HEK293 (cell line): ENCODE data around the gene OTP.

ENCODE experiments used
- BCL11B ChIP-seq: fragments of 450-650 bp; formaldehyde crosslinking; IDR thresholded peaks from 2 replicates; pipeline ENCODE4 v1.5.1; 2016; ENCODE audit warnings: low read depth, missing biosample characterization, missing genetic modification characterization
- GFI1B ChIP-seq: fragments of 450-650 bp; formaldehyde crosslinking; IDR thresholded peaks from 2 replicates; pipeline ENCODE4 v1.5.1; 2016; ENCODE audit warnings: missing biosample characterization, missing genetic modification characterization
- SETDB1 ChIP-seq: IDR thresholded peaks from one replicate; pipeline ENCODE4 v1.6.1; 2017; ENCODE audit warnings: mild to moderate bottlenecking, low read length, moderate library complexity, mixed read lengths; ENCODE audit not compliant: insufficient read length
- ZBTB8A ChIP-seq: fragments of 450-650 bp; formaldehyde crosslinking; IDR thresholded peaks from 2 replicates; pipeline ENCODE4 v1.5.1; 2016; ENCODE audit warnings: missing biosample characterization, missing genetic modification characterization
- ZIC2 ChIP-seq: fragments of 450-650 bp; formaldehyde crosslinking; IDR thresholded peaks from 2 replicates; pipeline ENCODE4 v1.5.1; 2016; ENCODE audit warnings: missing biosample characterization, missing genetic modification characterization
- ZNF19 ChIP-seq: fragments of 450-650 bp; formaldehyde crosslinking; IDR thresholded peaks from 2 replicates; pipeline ENCODE4; 2016; ENCODE audit warnings: missing biosample characterization, missing genetic modification characterization, low read depth
- ZNF202 ChIP-seq: fragments of 450-650 bp; formaldehyde crosslinking; IDR thresholded peaks from 2 replicates; pipeline ENCODE4 v1.5.1; 2016; ENCODE audit warnings: missing biosample characterization, missing genetic modification characterization, borderline replicate concordance
- ZNF266 ChIP-seq: fragments of 450-650 bp; formaldehyde crosslinking; IDR thresholded peaks from 2 replicates; pipeline ENCODE4 v1.5.1; 2016; ENCODE audit warnings: missing biosample characterization, missing genetic modification characterization, low read depth
- ZNF404 ChIP-seq: fragments of 450-650 bp; formaldehyde crosslinking; IDR thresholded peaks from 2 replicates; pipeline ENCODE4 v1.5.1; 2017; ENCODE audit warnings: missing biosample characterization, missing genetic modification characterization
- ZNF571 ChIP-seq: fragments of 450-650 bp; formaldehyde crosslinking; IDR thresholded peaks from 2 replicates; pipeline ENCODE4 v1.5.0; 2017; ENCODE audit warnings: missing biosample characterization, missing genetic modification characterization
- ZNF654 ChIP-seq: fragments of 450-650 bp; formaldehyde crosslinking; IDR thresholded peaks from 2 replicates; pipeline ENCODE4 v1.5.1; 2016; ENCODE audit warnings: low read depth, missing biosample characterization, missing genetic modification characterization
- ZNF76 ChIP-seq: fragments of 450-650 bp; formaldehyde crosslinking; IDR thresholded peaks from 2 replicates; pipeline ENCODE4; 2016; ENCODE audit warnings: low read depth, missing biosample characterization, missing genetic modification characterization, borderline replicate concordance
- ZNF785 ChIP-seq: fragments of 450-650 bp; formaldehyde crosslinking; IDR thresholded peaks from 2 replicates; pipeline ENCODE4 v1.5.1; 2016; ENCODE audit warnings: missing biosample characterization, missing genetic modification characterization
- ZNF791 ChIP-seq: fragments of 450-650 bp; formaldehyde crosslinking; IDR thresholded peaks from 2 replicates; pipeline ENCODE4 v1.5.1; 2016; ENCODE audit warnings: missing biosample characterization, missing genetic modification characterization
- TF ChIP-seq, protein P1 (sequence below): sonication (generic); formaldehyde crosslinking; IDR thresholded peaks from 2 replicates; pipeline ENCODE4 v1.8.1; 2022; ENCODE audit warnings: mild to moderate bottlenecking, moderate library complexity, missing genetic modification reagents
- TF ChIP-seq, protein P2 (sequence below): fragments of 450-650 bp; formaldehyde crosslinking; IDR thresholded peaks from 2 replicates; pipeline ENCODE4 v1.5.1; 2016; ENCODE audit warnings: missing biosample characterization, missing genetic modification characterization
- TF ChIP-seq, protein P3 (sequence below): fragments of 450-650 bp; formaldehyde crosslinking; IDR thresholded peaks from 2 replicates; pipeline ENCODE4 v1.5.1; 2016; ENCODE audit warnings: missing biosample characterization, missing genetic modification characterization
- TF ChIP-seq, protein P4 (sequence below): fragments of 450-650 bp; formaldehyde crosslinking; IDR thresholded peaks from 2 replicates; pipeline ENCODE4 v1.5.0; 2017; ENCODE audit warnings: missing biosample characterization, missing genetic modification characterization, borderline replicate concordance
- TF ChIP-seq, protein P5 (sequence below): fragments of 450-650 bp; formaldehyde crosslinking; IDR thresholded peaks from 2 replicates; pipeline ENCODE4 v1.5.1; 2016; ENCODE audit warnings: missing biosample characterization, missing genetic modification characterization
- TF ChIP-seq, protein P6 (sequence below): fragments of 450-650 bp; formaldehyde crosslinking; IDR thresholded peaks from 2 replicates; pipeline ENCODE4 v1.5.1; 2017; ENCODE audit warnings: missing biosample characterization, missing genetic modification characterization
- TF ChIP-seq, protein P7 (sequence below): fragments of 450-650 bp; formaldehyde crosslinking; conservative IDR thresholded peaks from 2 replicates; pipeline ENCODE4 v1.5.1; 2016; ENCODE audit warnings: low read depth, missing biosample characterization, missing genetic modification characterization
- TF ChIP-seq, protein P8 (sequence below): fragments of 450-650 bp; IDR thresholded peaks from 2 replicates; pipeline ENCODE4 v1.5.1; 2018; ENCODE audit warnings: missing biosample characterization, mild to moderate bottlenecking, missing genetic modification characterization

OTP gene

DNA sequence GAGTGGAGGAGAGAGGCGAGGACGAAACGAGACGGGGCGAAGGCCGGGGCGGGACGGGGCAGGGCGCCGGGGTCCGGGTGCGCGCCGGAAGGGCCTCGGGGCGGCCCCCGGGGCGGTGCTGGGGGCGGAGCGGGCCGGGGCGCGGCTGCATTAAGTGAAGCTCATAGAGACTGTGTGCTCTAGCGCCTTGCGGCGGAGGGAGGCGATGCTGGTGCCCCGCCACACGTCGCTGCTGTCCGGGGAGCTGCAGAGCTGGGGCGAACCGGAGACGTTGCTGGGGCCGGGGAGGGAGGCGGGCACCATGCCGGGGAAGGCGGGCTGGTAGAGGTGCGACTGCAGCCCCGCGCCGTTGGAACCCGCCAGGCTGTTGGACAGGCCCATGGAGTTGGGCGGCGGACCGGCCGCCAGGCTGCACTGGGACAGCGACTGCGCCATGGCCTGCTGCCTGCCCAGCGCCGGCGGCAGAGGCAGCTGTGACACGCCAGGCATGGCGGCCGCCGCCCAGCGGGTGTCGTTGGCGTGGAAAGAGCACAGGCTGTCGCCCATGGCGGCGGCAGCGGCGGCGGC is 8.3 kb downstream of the OTP start (continued):
- TF ChIP-seq ZNF404 (tag by site-specific recombination): no peak
- TF ChIP-seq, protein P1, sequence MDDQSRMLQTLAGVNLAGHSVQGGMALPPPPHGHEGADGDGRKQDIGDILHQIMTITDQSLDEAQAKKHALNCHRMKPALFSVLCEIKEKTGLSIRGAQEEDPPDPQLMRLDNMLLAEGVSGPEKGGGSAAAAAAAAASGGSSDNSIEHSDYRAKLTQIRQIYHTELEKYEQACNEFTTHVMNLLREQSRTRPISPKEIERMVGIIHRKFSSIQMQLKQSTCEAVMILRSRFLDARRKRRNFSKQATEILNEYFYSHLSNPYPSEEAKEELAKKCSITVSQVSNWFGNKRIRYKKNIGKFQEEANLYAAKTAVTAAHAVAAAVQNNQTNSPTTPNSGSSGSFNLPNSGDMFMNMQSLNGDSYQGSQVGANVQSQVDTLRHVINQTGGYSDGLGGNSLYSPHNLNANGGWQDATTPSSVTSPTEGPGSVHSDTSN (CRISPR knock-in tag): no peak; the same call in 1 of the 2 replicates
- no peak for TF ChIP-seq ZNF571 (tag by site-specific recombination)
- no peak for TF ChIP-seq SETDB1
- TF ChIP-seq ZNF266 (tag by site-specific recombination): no peak; the same call in 1 of the 2 replicates
- TF ChIP-seq ZNF654 (tag by site-specific recombination): no peak
- TF ChIP-seq, protein P2, sequence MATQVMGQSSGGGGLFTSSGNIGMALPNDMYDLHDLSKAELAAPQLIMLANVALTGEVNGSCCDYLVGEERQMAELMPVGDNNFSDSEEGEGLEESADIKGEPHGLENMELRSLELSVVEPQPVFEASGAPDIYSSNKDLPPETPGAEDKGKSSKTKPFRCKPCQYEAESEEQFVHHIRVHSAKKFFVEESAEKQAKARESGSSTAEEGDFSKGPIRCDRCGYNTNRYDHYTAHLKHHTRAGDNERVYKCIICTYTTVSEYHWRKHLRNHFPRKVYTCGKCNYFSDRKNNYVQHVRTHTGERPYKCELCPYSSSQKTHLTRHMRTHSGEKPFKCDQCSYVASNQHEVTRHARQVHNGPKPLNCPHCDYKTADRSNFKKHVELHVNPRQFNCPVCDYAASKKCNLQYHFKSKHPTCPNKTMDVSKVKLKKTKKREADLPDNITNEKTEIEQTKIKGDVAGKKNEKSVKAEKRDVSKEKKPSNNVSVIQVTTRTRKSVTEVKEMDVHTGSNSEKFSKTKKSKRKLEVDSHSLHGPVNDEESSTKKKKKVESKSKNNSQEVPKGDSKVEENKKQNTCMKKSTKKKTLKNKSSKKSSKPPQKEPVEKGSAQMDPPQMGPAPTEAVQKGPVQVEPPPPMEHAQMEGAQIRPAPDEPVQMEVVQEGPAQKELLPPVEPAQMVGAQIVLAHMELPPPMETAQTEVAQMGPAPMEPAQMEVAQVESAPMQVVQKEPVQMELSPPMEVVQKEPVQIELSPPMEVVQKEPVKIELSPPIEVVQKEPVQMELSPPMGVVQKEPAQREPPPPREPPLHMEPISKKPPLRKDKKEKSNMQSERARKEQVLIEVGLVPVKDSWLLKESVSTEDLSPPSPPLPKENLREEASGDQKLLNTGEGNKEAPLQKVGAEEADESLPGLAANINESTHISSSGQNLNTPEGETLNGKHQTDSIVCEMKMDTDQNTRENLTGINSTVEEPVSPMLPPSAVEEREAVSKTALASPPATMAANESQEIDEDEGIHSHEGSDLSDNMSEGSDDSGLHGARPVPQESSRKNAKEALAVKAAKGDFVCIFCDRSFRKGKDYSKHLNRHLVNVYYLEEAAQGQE (tag by site-specific recombination): peak; percentile 79
- TF ChIP-seq ZNF19: no peak
- TF ChIP-seq, protein P3, sequence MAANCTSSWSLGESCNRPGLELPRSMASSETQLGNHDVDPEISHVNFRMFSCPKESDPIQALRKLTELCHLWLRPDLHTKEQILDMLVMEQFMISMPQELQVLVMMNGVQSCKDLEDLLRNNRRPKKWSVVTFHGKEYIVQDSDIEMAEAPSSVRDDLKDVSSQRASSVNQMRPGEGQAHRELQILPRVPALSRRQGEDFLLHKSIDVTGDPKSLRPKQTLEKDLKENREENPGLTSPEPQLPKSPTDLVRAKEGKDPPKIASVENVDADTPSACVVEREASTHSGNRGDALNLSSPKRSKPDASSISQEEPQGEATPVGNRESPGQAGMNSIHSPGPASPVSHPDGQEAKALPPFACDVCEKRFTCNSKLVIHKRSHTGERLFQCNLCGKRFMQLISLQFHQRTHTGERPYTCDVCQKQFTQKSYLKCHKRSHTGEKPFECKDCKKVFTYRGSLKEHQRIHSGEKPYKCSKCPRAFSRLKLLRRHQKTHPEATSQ (tag by site-specific recombination): peak; percentile 42; the same call in 1 of the 2 replicates
- TF ChIP-seq ZNF76: no peak; the same call in 1 of the 2 replicates
- no peak for TF ChIP-seq GFI1B
- peak; percentile 81 for TF ChIP-seq ZBTB8A (tag by site-specific recombination)
- TF ChIP-seq, protein P4, sequence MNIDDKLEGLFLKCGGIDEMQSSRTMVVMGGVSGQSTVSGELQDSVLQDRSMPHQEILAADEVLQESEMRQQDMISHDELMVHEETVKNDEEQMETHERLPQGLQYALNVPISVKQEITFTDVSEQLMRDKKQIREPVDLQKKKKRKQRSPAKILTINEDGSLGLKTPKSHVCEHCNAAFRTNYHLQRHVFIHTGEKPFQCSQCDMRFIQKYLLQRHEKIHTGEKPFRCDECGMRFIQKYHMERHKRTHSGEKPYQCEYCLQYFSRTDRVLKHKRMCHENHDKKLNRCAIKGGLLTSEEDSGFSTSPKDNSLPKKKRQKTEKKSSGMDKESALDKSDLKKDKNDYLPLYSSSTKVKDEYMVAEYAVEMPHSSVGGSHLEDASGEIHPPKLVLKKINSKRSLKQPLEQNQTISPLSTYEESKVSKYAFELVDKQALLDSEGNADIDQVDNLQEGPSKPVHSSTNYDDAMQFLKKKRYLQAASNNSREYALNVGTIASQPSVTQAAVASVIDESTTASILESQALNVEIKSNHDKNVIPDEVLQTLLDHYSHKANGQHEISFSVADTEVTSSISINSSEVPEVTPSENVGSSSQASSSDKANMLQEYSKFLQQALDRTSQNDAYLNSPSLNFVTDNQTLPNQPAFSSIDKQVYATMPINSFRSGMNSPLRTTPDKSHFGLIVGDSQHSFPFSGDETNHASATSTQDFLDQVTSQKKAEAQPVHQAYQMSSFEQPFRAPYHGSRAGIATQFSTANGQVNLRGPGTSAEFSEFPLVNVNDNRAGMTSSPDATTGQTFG (tag by site-specific recombination): no peak
- TF ChIP-seq, protein P5, sequence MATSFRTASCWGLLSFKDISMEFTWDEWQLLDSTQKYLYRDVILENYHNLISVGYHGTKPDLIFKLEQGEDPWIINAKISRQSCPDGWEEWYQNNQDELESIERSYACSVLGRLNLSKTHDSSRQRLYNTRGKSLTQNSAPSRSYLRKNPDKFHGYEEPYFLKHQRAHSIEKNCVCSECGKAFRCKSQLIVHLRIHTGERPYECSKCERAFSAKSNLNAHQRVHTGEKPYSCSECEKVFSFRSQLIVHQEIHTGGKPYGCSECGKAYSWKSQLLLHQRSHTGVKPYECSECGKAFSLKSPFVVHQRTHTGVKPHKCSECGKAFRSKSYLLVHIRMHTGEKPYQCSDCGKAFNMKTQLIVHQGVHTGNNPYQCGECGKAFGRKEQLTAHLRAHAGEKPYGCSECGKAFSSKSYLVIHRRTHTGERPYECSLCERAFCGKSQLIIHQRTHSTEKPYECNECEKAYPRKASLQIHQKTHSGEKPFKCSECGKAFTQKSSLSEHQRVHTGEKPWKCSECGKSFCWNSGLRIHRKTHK: no peak
- no peak for TF ChIP-seq ZNF202 (tag by site-specific recombination)
- TF ChIP-seq, protein P6, sequence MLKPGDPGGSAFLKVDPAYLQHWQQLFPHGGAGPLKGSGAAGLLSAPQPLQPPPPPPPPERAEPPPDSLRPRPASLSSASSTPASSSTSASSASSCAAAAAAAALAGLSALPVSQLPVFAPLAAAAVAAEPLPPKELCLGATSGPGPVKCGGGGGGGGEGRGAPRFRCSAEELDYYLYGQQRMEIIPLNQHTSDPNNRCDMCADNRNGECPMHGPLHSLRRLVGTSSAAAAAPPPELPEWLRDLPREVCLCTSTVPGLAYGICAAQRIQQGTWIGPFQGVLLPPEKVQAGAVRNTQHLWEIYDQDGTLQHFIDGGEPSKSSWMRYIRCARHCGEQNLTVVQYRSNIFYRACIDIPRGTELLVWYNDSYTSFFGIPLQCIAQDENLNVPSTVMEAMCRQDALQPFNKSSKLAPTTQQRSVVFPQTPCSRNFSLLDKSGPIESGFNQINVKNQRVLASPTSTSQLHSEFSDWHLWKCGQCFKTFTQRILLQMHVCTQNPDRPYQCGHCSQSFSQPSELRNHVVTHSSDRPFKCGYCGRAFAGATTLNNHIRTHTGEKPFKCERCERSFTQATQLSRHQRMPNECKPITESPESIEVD (tag by site-specific recombination): no peak
- TF ChIP-seq, protein P7, sequence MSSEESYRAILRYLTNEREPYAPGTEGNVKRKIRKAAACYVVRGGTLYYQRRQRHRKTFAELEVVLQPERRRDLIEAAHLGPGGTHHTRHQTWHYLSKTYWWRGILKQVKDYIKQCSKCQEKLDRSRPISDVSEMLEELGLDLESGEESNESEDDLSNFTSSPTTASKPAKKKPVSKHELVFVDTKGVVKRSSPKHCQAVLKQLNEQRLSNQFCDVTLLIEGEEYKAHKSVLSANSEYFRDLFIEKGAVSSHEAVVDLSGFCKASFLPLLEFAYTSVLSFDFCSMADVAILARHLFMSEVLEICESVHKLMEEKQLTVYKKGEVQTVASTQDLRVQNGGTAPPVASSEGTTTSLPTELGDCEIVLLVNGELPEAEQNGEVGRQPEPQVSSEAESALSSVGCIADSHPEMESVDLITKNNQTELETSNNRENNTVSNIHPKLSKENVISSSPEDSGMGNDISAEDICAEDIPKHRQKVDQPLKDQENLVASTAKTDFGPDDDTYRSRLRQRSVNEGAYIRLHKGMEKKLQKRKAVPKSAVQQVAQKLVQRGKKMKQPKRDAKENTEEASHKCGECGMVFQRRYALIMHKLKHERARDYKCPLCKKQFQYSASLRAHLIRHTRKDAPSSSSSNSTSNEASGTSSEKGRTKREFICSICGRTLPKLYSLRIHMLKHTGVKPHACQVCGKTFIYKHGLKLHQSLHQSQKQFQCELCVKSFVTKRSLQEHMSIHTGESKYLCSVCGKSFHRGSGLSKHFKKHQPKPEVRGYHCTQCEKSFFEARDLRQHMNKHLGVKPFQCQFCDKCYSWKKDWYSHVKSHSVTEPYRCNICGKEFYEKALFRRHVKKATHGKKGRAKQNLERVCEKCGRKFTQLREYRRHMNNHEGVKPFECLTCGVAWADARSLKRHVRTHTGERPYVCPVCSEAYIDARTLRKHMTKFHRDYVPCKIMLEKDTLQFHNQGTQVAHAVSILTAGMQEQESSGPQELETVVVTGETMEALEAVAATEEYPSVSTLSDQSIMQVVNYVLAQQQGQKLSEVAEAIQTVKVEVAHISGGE (tag by site-specific recombination): peak; percentile 52
- TF ChIP-seq ZNF791 (tag by site-specific recombination): no peak
- TF ChIP-seq ZIC2 (tag by site-specific recombination): peak; percentile 91
- TF ChIP-seq BCL11B (tag by site-specific recombination): no peak
- TF ChIP-seq, protein P8, sequence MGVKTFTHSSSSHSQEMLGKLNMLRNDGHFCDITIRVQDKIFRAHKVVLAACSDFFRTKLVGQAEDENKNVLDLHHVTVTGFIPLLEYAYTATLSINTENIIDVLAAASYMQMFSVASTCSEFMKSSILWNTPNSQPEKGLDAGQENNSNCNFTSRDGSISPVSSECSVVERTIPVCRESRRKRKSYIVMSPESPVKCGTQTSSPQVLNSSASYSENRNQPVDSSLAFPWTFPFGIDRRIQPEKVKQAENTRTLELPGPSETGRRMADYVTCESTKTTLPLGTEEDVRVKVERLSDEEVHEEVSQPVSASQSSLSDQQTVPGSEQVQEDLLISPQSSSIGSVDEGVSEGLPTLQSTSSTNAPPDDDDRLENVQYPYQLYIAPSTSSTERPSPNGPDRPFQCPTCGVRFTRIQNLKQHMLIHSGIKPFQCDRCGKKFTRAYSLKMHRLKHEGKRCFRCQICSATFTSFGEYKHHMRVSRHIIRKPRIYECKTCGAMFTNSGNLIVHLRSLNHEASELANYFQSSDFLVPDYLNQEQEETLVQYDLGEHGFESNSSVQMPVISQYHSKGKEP (tag by site-specific recombination): peak; percentile 34; the same call in 1 of the 2 replicates
- TF ChIP-seq ZNF785 (tag by site-specific recombination): no peak
